ENCODE results near the gene IRX3.

DNA sequence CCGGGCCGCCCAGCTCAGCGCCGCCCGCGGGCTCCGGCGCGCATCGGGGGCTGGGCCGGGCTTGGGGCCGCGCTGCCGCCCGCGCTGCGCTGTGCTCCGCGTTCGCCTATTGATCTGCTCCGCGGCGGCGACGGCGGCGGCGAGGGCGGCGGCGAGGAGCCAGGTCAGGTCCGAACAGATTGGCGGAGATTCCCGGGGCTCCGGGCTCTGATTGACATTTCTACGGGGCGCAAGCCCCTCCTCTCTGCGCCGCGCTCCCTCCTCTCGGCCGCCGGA, 559 bp downstream of the IRX3 start:
- TF ChIP-seq EZH2 (IDR thresholded peaks at IDR 0.05; ENCODE audit: borderline replicate concordance, low read depth, low read length, severe bottlenecking): no peak
- TF ChIP-seq, protein P1, sequence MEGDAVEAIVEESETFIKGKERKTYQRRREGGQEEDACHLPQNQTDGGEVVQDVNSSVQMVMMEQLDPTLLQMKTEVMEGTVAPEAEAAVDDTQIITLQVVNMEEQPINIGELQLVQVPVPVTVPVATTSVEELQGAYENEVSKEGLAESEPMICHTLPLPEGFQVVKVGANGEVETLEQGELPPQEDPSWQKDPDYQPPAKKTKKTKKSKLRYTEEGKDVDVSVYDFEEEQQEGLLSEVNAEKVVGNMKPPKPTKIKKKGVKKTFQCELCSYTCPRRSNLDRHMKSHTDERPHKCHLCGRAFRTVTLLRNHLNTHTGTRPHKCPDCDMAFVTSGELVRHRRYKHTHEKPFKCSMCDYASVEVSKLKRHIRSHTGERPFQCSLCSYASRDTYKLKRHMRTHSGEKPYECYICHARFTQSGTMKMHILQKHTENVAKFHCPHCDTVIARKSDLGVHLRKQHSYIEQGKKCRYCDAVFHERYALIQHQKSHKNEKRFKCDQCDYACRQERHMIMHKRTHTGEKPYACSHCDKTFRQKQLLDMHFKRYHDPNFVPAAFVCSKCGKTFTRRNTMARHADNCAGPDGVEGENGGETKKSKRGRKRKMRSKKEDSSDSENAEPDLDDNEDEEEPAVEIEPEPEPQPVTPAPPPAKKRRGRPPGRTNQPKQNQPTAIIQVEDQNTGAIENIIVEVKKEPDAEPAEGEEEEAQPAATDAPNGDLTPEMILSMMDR (IDR thresholded peaks at IDR 0.05; ENCODE audit: borderline replicate concordance, extremely low read depth, low read length, poor library complexity, severe bottlenecking): no peak
